ENCODE measurements around the gene CDH23.

Gene CDH23

GRCh38 chr10:71658467-71658745 lies 261.7 kb downstream of the CDH23 start:
- H3F3A ChIP-seq (ENCODE audit: insufficient read depth, low read length), result no peaks in the 10 kb centered on the region
- no peaks in the 10 kb centered on the region for H3K9me2 ChIP-seq (replicated peaks; ENCODE audit: insufficient read depth, low read length)
- H3K9me3 ChIP-seq (replicated peaks; ENCODE audit: insufficient read depth, low read length), result no peaks in the 10 kb centered on the region
- no peak overlapping the region for H3K27ac ChIP-seq (ENCODE audit: low read length)
- H3K9ac ChIP-seq (ENCODE audit: low read length), result no peak overlapping the region
- no peaks in the 10 kb centered on the region for H4K20me1 ChIP-seq (ENCODE audit: insufficient read depth, low read length)
- no peaks in the 10 kb centered on the region for H3K79me2 ChIP-seq (ENCODE audit: low read length)
- H3K4me1 ChIP-seq (ENCODE audit: low read length), result no peaks in the 10 kb centered on the region
- H3K27me3 ChIP-seq (replicated peaks; ENCODE audit: insufficient read depth, low read length), result peaks cover 20% of the 10 kb centered on the region
- no peaks in the 10 kb centered on the region for H3K36me3 ChIP-seq (replicated peaks; ENCODE audit: insufficient read depth, low read length)
- H3K4me3 ChIP-seq (ENCODE audit: low read length), result no peak overlapping the region
- DNase-seq, result no peak
- H2AFZ ChIP-seq (ENCODE audit: low read length), result no peak overlapping the region
- TF ChIP-seq EZH2phosphoT487 (IDR thresholded peaks at IDR 0.05; ENCODE audit: low read length) (no peak), EZH2 (optimal IDR thresholded peaks at IDR 0.05; ENCODE audit: low read depth, low read length) (no peak), CTCF (IDR thresholded peaks at IDR 0.05; ENCODE audit: low read length) (no peak)
- H3K4me2 ChIP-seq (ENCODE audit: low read depth, low read length), result no peak overlapping the region

DNA sequence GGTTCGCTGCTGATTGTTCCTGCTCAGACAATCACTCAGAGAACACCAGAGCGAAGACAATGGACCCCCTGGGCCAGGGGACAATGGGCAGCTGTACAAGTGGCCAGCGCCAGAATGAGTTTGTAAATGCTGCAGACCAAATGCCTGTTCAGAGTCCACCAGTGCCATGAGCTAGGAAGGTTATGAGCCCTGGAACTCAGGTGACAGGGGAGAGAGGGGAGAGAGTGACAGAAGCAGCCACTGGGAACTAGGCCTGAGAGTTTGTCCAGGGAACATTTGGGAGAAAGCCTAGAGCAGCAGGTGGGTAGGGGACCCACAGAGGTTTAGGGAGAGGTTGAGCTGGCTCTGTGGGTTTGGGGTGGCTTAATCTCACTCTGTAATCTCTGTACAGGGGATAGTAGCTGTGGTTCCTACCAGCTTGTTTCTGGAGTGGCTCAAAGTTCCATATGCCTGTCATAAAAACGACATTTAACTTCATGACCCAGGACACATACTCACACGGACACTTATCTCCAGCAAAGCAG lies 262.5 kb downstream of the CDH23 start:
- no peak overlapping the region for H3K4me3 ChIP-seq (ENCODE audit: low read length)
- no peak for DNase-seq
- H2AFZ ChIP-seq (ENCODE audit: low read length), result no peak overlapping the region
- TF ChIP-seq EZH2 (optimal IDR thresholded peaks at IDR 0.05; ENCODE audit: low read depth, low read length) (no peak), EZH2phosphoT487 (IDR thresholded peaks at IDR 0.05; ENCODE audit: low read length) (no peak), CTCF (IDR thresholded peaks at IDR 0.05; ENCODE audit: low read length) (no peak)
- H3K36me3 ChIP-seq (replicated peaks; ENCODE audit: insufficient read depth, low read length), result no peaks in the 10 kb centered on the region
- H3K9me3 ChIP-seq (replicated peaks; ENCODE audit: insufficient read depth, low read length), result no peaks in the 10 kb centered on the region
- H3K27me3 ChIP-seq (replicated peaks; ENCODE audit: insufficient read depth, low read length), result peaks cover 26% of the 10 kb centered on the region
- H4K20me1 ChIP-seq (ENCODE audit: insufficient read depth, low read length), result no peaks in the 10 kb centered on the region
- no peak overlapping the region for H3K27ac ChIP-seq (ENCODE audit: low read length)
- no peaks in the 10 kb centered on the region for H3K4me1 ChIP-seq (ENCODE audit: low read length)
- no peaks in the 10 kb centered on the region for H3K79me2 ChIP-seq (ENCODE audit: low read length)
- no peaks in the 10 kb centered on the region for H3K9me2 ChIP-seq (replicated peaks; ENCODE audit: insufficient read depth, low read length)
- H3F3A ChIP-seq (ENCODE audit: insufficient read depth, low read length), result no peaks in the 10 kb centered on the region
- no peak overlapping the region for H3K4me2 ChIP-seq (ENCODE audit: low read depth, low read length)
- no peak overlapping the region for H3K9ac ChIP-seq (ENCODE audit: low read length)

- Histone ChIP-seq H3K27me3 (replicated peaks; ENCODE audit: insufficient read depth, low read length) (peaks cover 29% of the 10 kb centered on the region), H3K9me2 (replicated peaks; ENCODE audit: insufficient read depth, low read length) (no peaks in the 10 kb centered on the region), H3K36me3 (replicated peaks; ENCODE audit: insufficient read depth, low read length) (no peaks in the 10 kb centered on the region), H3K79me2 (ENCODE audit: low read length) (no peaks in the 10 kb centered on the region), H3K4me1 (ENCODE audit: low read length) (no peaks in the 10 kb centered on the region), H3K4me3 (ENCODE audit: low read length) (no peak overlapping the region), H3F3A (ENCODE audit: insufficient read depth, low read length) (no peaks in the 10 kb centered on the region), H3K4me2 (ENCODE audit: low read depth, low read length) (no peak overlapping the region), H4K20me1 (ENCODE audit: insufficient read depth, low read length) (no peaks in the 10 kb centered on the region), H3K9ac (ENCODE audit: low read length) (no peak overlapping the region), H2AFZ (ENCODE audit: low read length) (no peak overlapping the region), H3K27ac (ENCODE audit: low read length) (no peak overlapping the region), H3K9me3 (replicated peaks; ENCODE audit: insufficient read depth, low read length) (no peaks in the 10 kb centered on the region)
- DNase-seq, result no peak
- TF ChIP-seq EZH2phosphoT487 (IDR thresholded peaks at IDR 0.05; ENCODE audit: low read length) (no peak), EZH2 (optimal IDR thresholded peaks at IDR 0.05; ENCODE audit: low read depth, low read length) (no peak), CTCF (IDR thresholded peaks at IDR 0.05; ENCODE audit: low read length) (no peak)
Measured at GRCh38 chr10:71659737-71660136, 263.0 kb downstream of the CDH23 start.

All from MM.1S (cell line).